Heart left ventricle (tissue), 13 donors: ENCODE results near the gene PRDM5.

Source experiments
- CTCF ChIP-seq, 12 donors: fragments of 200-600 bp; sonication (generic) in 4 of 12; IDR thresholded peaks; one replicate each; pipeline versions ENCODE4 v1.5.0 to v1.8.0; 2018 to 2022; ENCODE audit warnings: antibody characterized with exemption in 12 of 12, mild to moderate bottlenecking in 5 of 12
- POLR2A ChIP-seq, 2 donors: fragments of 450-650 bp; IDR thresholded peaks; one replicate each; pipeline ENCODE4 v1.6.1; 2017; ENCODE audit warnings: antibody characterized with exemption in 2 of 2, mild to moderate bottlenecking in 2 of 2, moderate library complexity in 2 of 2
- donor health status: ischemic (EF 13 %, LVEDD 7.1; RV severe dilation, severe dysfunction).
- donor health status: DM: no; HTN: yes; CAD: no.
- donor health status: DM: no; HTN: no; CAD: no.
- donor health status: ischemic (EF 25% LVEDD 6.9; RV normal size, moderate dysfunction).
- donor health status: ischemic (EF 25% LVEDD 5.7; RV mildly dilated, moderate dysfunction).
- donor health status: ischemic (EF 35%, LVEDD 5.7; RV mildly dilated, moderate dysfunction).
- donor health status: nonischemic (EF 11% LVEDD 7.7; RV severe dilation, severe dysfunction).
- donor health status: DM: yes; HTN: yes; CAD: no.
- donor health status: PGD.
- donor health status: ischemic (EF 29% LVEDD 5.4; RV normal size, mild dysfunction).
- donor health status: nonischemic (EF 23%, LVEDD 6.1; RV moderate dilation, normal function).

DNA sequence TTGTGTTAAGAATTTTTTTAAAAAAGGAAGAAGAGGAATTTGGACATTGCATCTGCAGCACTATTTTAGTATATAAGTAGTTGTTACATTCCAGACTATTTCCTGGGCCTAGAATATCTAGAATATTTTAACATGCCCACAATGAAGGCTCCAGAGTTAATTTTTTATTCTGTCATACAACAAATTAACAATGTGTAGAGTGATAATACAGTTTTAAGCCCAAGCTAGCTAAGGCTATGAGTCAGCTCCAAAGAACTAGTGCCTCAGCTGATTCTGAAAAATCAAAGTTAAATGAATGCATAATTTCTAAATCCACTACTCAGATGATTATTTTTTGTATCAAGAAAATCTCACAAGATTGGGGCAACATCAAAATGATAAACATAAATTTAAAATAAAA, 231.4 kb downstream of the PRDM5 start:
- no peak for TF ChIP-seq CTCF (IDR thresholded peaks at IDR 0.05)
- no peak for TF ChIP-seq POLR2A (IDR thresholded peaks at IDR 0.05)
